Activated CD8-positive, alpha-beta memory T cell treated with anti-CD3 and anti-CD28 coated beads for 4 hours (primary cell): ENCODE results near the gene SMOC2.
"Not testable (repeated sequence)": the region's sequence is repeated elsewhere in the genome, so short reads cannot be mapped to it uniquely, and the experiment has no call there.

Experiments used
- DNase-seq, 2 donors: peaks; one replicate each; pipeline ENCODE4 v3.0.0-alpha.2; 2020; ENCODE audit warnings: low read depth in 2 of 2

The SMOC2 gene

GRCh38 chr6:168678588-168678987 lies 237.6 kb downstream of the SMOC2 start:
- DNase-seq: no peak

GRCh38 chr6:168681748-168682147 lies 240.8 kb downstream of the SMOC2 start:
- DNase-seq: no peak

- no peak for DNase-seq
These were observed 242.6 kb downstream of the SMOC2 start for GRCh38 chr6:168683621-168684020.

- no peak for DNase-seq
These were observed 243.5 kb downstream of the SMOC2 start for GRCh38 chr6:168684471-168684870.

GRCh38 chr6:168684906-168685305 lies 243.9 kb downstream of the SMOC2 start:
- DNase-seq: no peak

GRCh38 chr6:168686029-168686738 lies 245.2 kb downstream of the SMOC2 start:
- no peak for DNase-seq

- DNase-seq: no peak
These were observed 246.1 kb downstream of the SMOC2 start for GRCh38 chr6:168686831-168687730.

DNA sequence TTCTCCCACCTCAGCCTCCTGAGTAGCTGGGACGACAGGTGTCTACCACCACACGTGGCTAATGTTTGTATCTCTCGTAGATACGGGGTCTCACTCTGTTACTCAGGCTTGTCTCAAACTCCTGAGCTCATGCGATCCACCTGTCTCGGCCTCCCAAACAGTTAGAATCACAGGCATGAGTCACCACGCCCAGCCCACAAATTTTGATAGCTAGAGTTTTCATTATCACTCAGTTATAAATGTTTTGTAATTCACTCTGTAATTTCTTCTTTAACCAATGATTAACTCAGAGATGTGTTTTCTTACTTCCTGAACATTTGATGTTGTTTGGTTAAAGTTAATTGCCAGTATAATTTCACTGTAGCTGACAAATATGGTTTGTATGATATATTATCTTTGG lies 249.3 kb downstream of the SMOC2 start:
- no peak for DNase-seq

- no peak for DNase-seq
These were observed 250.8 kb downstream of the SMOC2 start for GRCh38 chr6:168691774-168692173.

GRCh38 chr6:168692193-168692914 lies 251.4 kb downstream of the SMOC2 start:
- DNase-seq: no peak

GRCh38 chr6:168692915-168693257 lies 251.9 kb downstream of the SMOC2 start:
- not testable (repeated sequence) for DNase-seq

GRCh38 chr6:168694797-168695196 lies 253.8 kb downstream of the SMOC2 start:
- not testable (repeated sequence) for DNase-seq

DNA sequence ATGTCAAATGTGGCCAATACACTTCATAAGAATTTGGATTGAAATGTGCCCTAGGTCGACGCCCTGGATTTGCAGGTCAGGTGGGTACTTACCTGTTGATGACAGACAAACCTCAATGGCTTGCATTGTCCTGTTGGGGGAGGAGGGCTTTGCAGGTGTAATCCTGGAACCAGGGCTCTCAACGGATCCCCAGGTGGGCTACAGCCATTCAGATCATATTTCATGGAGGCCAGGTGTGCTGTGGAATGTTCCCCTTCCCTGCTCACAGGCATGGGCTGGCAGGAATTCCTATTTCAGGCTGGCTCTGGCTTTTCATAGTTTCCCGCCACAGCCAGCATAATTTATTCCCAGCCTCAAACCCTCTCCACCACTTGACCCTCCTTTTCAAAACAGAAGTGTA lies 254.7 kb downstream of the SMOC2 start:
- no peak for DNase-seq

- DNase-seq: no peak
These were observed 257.9 kb downstream of the SMOC2 start for GRCh38 chr6:168698923-168699322.

GRCh38 chr6:168699631-168700295 lies 258.8 kb downstream of the SMOC2 start:
- DNase-seq: no peak

DNA sequence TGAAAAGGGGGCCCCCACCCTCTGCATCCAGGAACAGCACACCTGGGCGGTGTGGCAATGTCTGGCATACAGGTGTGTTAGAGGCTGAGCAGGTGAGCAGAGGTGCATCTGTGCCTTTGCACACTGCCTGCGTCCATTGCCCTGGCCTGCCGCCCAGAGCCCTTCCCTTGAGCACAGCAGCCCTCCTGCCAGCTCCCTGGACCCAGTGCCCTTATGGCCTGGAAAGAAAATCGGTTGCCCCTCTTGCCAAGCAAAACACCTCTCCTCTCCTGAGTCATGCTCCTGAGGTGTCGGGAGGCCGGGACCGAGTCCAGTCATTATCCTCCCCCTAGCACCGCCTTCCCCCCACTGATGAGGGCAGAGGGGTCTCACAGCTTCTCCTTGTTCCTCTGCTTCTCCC lies 259.9 kb downstream of the SMOC2 start:
- no peak for DNase-seq

DNA sequence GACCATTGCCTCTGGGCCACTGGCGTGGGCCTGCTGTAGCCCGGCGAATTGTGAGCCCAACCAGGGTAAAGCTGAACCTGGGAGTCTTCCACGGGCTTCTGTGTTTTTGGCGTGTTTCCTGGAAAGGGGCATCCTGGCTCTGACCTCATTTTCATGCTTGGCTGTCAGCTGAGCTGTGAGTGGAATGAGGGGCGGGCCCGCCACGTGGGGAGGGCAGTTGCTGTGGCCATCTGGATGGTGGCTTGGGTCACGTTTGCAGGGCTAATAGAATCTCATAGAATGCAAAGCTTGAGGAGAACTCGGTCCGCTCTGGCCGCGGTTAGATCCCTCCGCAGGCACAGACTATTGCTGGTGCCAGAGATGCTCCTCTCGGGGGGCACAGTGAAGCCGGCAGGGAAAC lies 263.0 kb downstream of the SMOC2 start:
- DNase-seq: no peak

DNA sequence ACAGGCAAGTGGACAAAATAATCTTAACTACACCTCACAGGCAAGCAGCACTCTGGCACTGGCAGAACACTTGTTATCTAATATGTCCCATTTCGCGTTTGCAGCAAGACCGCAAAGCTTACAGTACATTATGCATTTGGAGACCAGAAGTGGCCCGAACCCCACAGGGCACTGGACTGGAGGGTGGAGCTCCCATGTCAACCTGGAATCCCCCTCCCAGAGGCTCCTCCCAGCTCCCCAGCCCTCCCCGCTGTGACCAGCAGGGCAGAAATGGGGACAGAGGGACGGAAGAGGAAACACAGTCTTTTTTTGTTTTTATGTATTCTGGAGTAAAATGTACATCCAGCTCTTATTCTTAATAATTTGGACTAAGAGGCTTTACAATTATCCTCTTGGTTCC lies 263.7 kb downstream of the SMOC2 start:
- no peak for DNase-seq

DNA sequence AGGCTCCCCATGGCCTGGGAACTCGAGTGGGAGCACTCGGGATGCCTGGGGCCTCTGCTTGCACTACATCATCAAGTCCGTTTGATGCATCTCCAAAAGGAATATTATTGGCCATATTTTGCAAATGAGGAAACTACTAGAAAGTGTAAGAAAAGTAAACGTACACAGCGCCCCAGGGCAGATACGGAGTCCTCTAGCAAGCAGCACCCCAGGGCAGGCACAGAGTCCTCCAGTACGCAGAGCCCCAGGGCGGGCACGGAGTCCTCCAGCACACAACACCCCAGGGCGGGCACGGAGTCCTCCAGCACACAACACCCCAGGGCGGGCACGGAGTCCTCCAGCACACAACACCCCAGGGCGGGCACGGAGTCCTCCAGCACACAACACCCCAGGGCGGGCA lies 264.3 kb downstream of the SMOC2 start:
- DNase-seq: not testable (repeated sequence)

GRCh38 chr6:168706471-168707177 lies 265.6 kb downstream of the SMOC2 start:
- no peak for DNase-seq

GRCh38 chr6:168708526-168708925 lies 267.5 kb downstream of the SMOC2 start:
- no peak for DNase-seq
